RWPE2 (cell line): Measurements from ENCODE around the gene ITIH6.
"Not testable (repeated sequence)": the region's sequence is repeated elsewhere in the genome, so short reads cannot be mapped to it uniquely, and the experiment has no call there.

Experiments
- ATAC-seq: fragments of 200-7000 bp; cut with Tn5 transposase; 3 replicates; pipeline ENCODE4 v1.9.1; 2021; ENCODE audit warnings: low read depth
- DNase-seq: peaks from one replicate; pipeline ENCODE4 v3.0.0-alpha.2; 2020; ENCODE audit warnings: low spot score
- H3K27ac ChIP-seq: fragments of 450-650 bp; 2 replicates; pipeline ENCODE4 v1.5.1; 2017; ENCODE audit warnings: mild to moderate bottlenecking; ENCODE audit not compliant: poor library complexity, severe bottlenecking
- H3K27me3 ChIP-seq: fragments of 250-450 bp; sonication (Bioruptor Pico); 2 replicates; pipeline ENCODE4 v1.5.1; 2021; ENCODE audit warnings: mild to moderate bottlenecking, moderate library complexity; ENCODE audit not compliant: insufficient read depth, poor library complexity, severe bottlenecking
- H3K36me3 ChIP-seq: fragments of 250-450 bp; sonication (Bioruptor Pico); 2 replicates; pipeline ENCODE4 v1.5.1; 2020; ENCODE audit warnings: low read depth, mild to moderate bottlenecking, moderate library complexity
- H3K4me1 ChIP-seq: fragments of 250-450 bp; sonication (Bioruptor Pico); 2 replicates; pipeline ENCODE4 v1.5.1; 2021; ENCODE audit warnings: mild to moderate bottlenecking, moderate library complexity; ENCODE audit not compliant: insufficient read depth, poor library complexity, severe bottlenecking
- H3K4me3 ChIP-seq: fragments of 250-450 bp; sonication (Bioruptor Pico); 2 replicates; pipeline ENCODE4 v1.5.1; 2021; ENCODE audit warnings: mild to moderate bottlenecking, moderate library complexity; ENCODE audit not compliant: severe bottlenecking
- H3K9me3 ChIP-seq: fragments of 250-450 bp; sonication (Bioruptor Pico); 2 replicates; pipeline ENCODE4 v1.5.1; 2021; ENCODE audit warnings: mild to moderate bottlenecking, moderate library complexity; ENCODE audit not compliant: severe bottlenecking
- CTCF ChIP-seq: fragments of 450-650 bp; IDR thresholded peaks from one replicate; pipeline ENCODE4 v1.5.1; 2017; ENCODE audit warnings: mild to moderate bottlenecking, moderate library complexity; ENCODE audit not compliant: poor library complexity, severe bottlenecking

The ITIH6 gene

GRCh38 chrX:54788446-54788845 is 9.6 kb downstream of the ITIH6 start:
- DNase-seq (no peak), ATAC-seq (no peak)
- TF ChIP-seq CTCF = no peak
- Histone ChIP-seq H3K36me3 (no peaks in the 10 kb centered on the region), H3K4me3 (no peak overlapping the region), H3K27ac (no peak overlapping the region), H3K27me3 (no peaks in the 10 kb centered on the region), H3K4me1 (no peaks in the 10 kb centered on the region), H3K9me3 (no peaks in the 10 kb centered on the region)

GRCh38 chrX:54786967-54787366 is 11.1 kb downstream of the ITIH6 start:
- no peaks in the 10 kb centered on the region for H3K27me3 ChIP-seq
- TF ChIP-seq CTCF = no peak
- DNase-seq (no peak), ATAC-seq (peak; percentile 46; the same call in 1 of the 3 replicates)
- H3K4me3 ChIP-seq = no peak overlapping the region
- H3K4me1 ChIP-seq = no peaks in the 10 kb centered on the region
- H3K27ac ChIP-seq = no peak overlapping the region
- H3K36me3 ChIP-seq = no peaks in the 10 kb centered on the region
- H3K9me3 ChIP-seq = no peaks in the 10 kb centered on the region

- no peak for ATAC-seq
- Histone ChIP-seq H3K4me3 (no peak overlapping the region), H3K9me3 (no peaks in the 10 kb centered on the region), H3K36me3 (no peaks in the 10 kb centered on the region), H3K27ac (no peak overlapping the region), H3K4me1 (no peaks in the 10 kb centered on the region), H3K27me3 (no peaks in the 10 kb centered on the region)
- DNase-seq = no peak
- TF ChIP-seq CTCF = no peak
These were observed 12.2 kb downstream of the ITIH6 start for GRCh38 chrX:54785901-54786300.

- Histone ChIP-seq H3K27me3 (no peaks in the 10 kb centered on the region), H3K9me3 (no peaks in the 10 kb centered on the region), H3K4me3 (no peak overlapping the region), H3K36me3 (no peaks in the 10 kb centered on the region), H3K4me1 (no peaks in the 10 kb centered on the region), H3K27ac (no peak overlapping the region)
- ATAC-seq = no peak
- no peak for DNase-seq
- TF ChIP-seq CTCF = no peak
These were observed 20.9 kb downstream of the ITIH6 start for GRCh38 chrX:54776987-54777672.

GRCh38 chrX:54776061-54776460 is 22.0 kb downstream of the ITIH6 start:
- Histone ChIP-seq H3K9me3 (no peaks in the 10 kb centered on the region), H3K27ac (no peak overlapping the region), H3K27me3 (no peaks in the 10 kb centered on the region), H3K4me3 (no peak overlapping the region), H3K4me1 (no peaks in the 10 kb centered on the region), H3K36me3 (no peaks in the 10 kb centered on the region)
- no peak for TF ChIP-seq CTCF
- ATAC-seq = no peak
- DNase-seq = no peak

- not testable (repeated sequence) for DNase-seq, H3K4me1 ChIP-seq, H3K36me3 ChIP-seq, H3K4me3 ChIP-seq, H3K27me3 ChIP-seq, H3K27ac ChIP-seq, H3K9me3 ChIP-seq
- ATAC-seq = 0 out of 3 replicates have a peak, but pooled peaks have one; percentile 54
These were observed 23.5 kb downstream of the ITIH6 start for GRCh38 chrX:54774391-54775094.
